HCT116 (cell line): ENCODE measurements around the gene LINGO3. TPM values are rescaled to one million over a fixed set of nuclear protein-coding genes. Genes with fewer than 3 reads are reported as not detected.

Experiments used
- ATAC-seq: fragments of 200-7000 bp; cut with Tn5 transposase; 2 replicates; pipeline ENCODE4 v1.9.1; 2020; ENCODE audit warnings: mild to moderate bottlenecking, moderate library complexity
- Bru-seq: library from RNA; stranded (reverse); fragments of 400-500 nt; gene quantifications from one replicate; lab custom pipeline; 2021; lab: Mats Ljungman, UMichigan
- BruChase-seq, 2 experiments: library from RNA; stranded (reverse); fragments of 400-500 nt; gene quantifications; one replicate each; lab custom pipeline; 2021; lab: Mats Ljungman, UMichigan
- BruUV-seq: library from RNA; stranded (reverse); fragments of 400-500 nt; replicated peaks from 2 replicates; lab custom pipeline; 2021; lab: Mats Ljungman, UMichigan
- CTCF ChIA-PET: fragments of 300-600 bp; sonication (Branson Sonifier 250); formaldehyde crosslinking; loops from one replicate; lab custom pipeline; 2021; ENCODE audit warnings: antibody characterized with exemption; lab: Charles Lee
- POLR2A ChIA-PET: fragments of 300-600, 350-600 bp; sonication (Branson Sonifier 250); formaldehyde crosslinking; loops from one replicate; lab custom pipeline; 2021; ENCODE audit warnings: antibody characterized with exemption; lab: Charles Lee
- RAD21 ChIA-PET, 2 experiments: fragments of 300-600 bp; sonication (Branson Sonifier 250); formaldehyde crosslinking; loops; one replicate each; lab custom pipeline; 2023; ENCODE audit warnings: low total read pairs in 2 of 2; ENCODE audit not compliant: uncharacterized antibody in 2 of 2, unreplicated experiment in 2 of 2, low non-redundant PET in 1 of 2; lab: Charles Lee
- DNase-seq: peaks from one replicate; pipeline ENCODE4 v3.0.0-alpha.2; 2010; ENCODE audit warnings: low read depth, low spot score
- H2AFZ ChIP-seq: fragments of 200-600 bp; shearing (Covaris generic), sonication (generic); 2 replicates; pipeline ENCODE4 v1.6.1; 2017; ENCODE audit warnings: low read depth, mixed run types, mixed read lengths, antibody characterized with exemption, low read length; ENCODE audit not compliant: poor library complexity, severe bottlenecking
- H3K27ac ChIP-seq: 2 replicates; pipeline ENCODE4 v1.5.1; 2012; ENCODE audit warnings: low read depth, low read length
- H3K27me3 ChIP-seq: fragments of 200-600 bp; sonication (generic); 2 replicates; pipeline ENCODE4 v1.6.1; 2016; ENCODE audit warnings: mixed run types, low read length, mixed read lengths; ENCODE audit not compliant: insufficient read depth
- H3K36me3 ChIP-seq, 2 experiments: fragments of 200-500 bp in 1 of 2; fragments of 200-600 bp in 1 of 2; sonication (Bioruptor generic) in 1 of 2; sonication (generic) in 1 of 2; 2 replicates each; pipeline versions ENCODE4 v1.5.1 to v1.6.1; 2014 to 2016; ENCODE audit warnings: low read length in 2 of 2, inconsistent platforms in 1 of 2, mixed read lengths in 1 of 2, mixed run types in 1 of 2; ENCODE audit not compliant: insufficient read depth in 2 of 2, control insufficient read depth in 1 of 2
- H3K4me1 ChIP-seq, 2 experiments: fragments of 200-600 bp in 1 of 2; sonication (generic) in 1 of 2; 2 replicates each; pipeline versions ENCODE4 v1.5.1 to v1.6.1; 2012 to 2017; ENCODE audit warnings: low read length in 2 of 2, inconsistent platforms in 1 of 2, mild to moderate bottlenecking in 1 of 2, mixed read lengths in 1 of 2, mixed run types in 1 of 2, moderate library complexity in 1 of 2; ENCODE audit not compliant: insufficient read depth in 2 of 2, control insufficient read depth in 1 of 2
- H3K4me2 ChIP-seq: fragments of 200-600 bp; sonication (generic); 2 replicates; pipeline ENCODE4 v1.6.1; 2017; ENCODE audit warnings: mixed run types, low read length, mixed read lengths
- H3K4me3 ChIP-seq, 2 experiments: fragments of 200-600 bp in 1 of 2; sonication (generic) in 1 of 2; replicated peaks in 1 of 2; 2 replicates each; pipeline ENCODE4 v1.5.1; 2011 to 2016; ENCODE audit warnings: low read length in 2 of 2, control low read depth in 1 of 2, low read depth in 1 of 2, mild to moderate bottlenecking in 1 of 2, mixed read lengths in 1 of 2, mixed run types in 1 of 2
- H3K79me2 ChIP-seq: fragments of 200-600 bp; sonication (generic); 2 replicates; pipeline ENCODE4 v1.6.1; 2017; ENCODE audit warnings: mild to moderate bottlenecking, mixed run types, low read length, moderate library complexity, mixed read lengths; ENCODE audit not compliant: insufficient read depth
- H3K9ac ChIP-seq: fragments of 200-600 bp; sonication (generic); 2 replicates; pipeline ENCODE4 v1.6.1; 2016; ENCODE audit warnings: low read length, mixed read lengths
- H3K9me2 ChIP-seq: fragments of 200-600 bp; sonication (generic), shearing (Covaris generic); 2 replicates; pipeline ENCODE4 v1.6.1; 2017; ENCODE audit warnings: mixed run types, mild to moderate bottlenecking, moderate library complexity; ENCODE audit not compliant: insufficient read depth
- H3K9me3 ChIP-seq, 2 experiments: fragments of 200-500 bp in 1 of 2; fragments of 200-600 bp in 1 of 2; sonication (Bioruptor generic) in 1 of 2; sonication (generic) in 1 of 2; 2 replicates each; pipeline ENCODE4 v1.6.1; 2014 to 2017; ENCODE audit warnings: low read length in 2 of 2, mixed read lengths in 2 of 2, inconsistent platforms in 1 of 2, low read depth in 1 of 2, mild to moderate bottlenecking in 1 of 2, mixed run types in 1 of 2, moderate library complexity in 1 of 2; ENCODE audit not compliant: control insufficient read depth in 1 of 2, insufficient read depth in 1 of 2
- H4K20me1 ChIP-seq: fragments of 200-600 bp; sonication (generic), shearing (Covaris generic); 2 replicates; pipeline ENCODE4 v1.6.1; 2017; ENCODE audit warnings: mixed run types, mild to moderate bottlenecking, moderate library complexity; ENCODE audit not compliant: insufficient read depth
- EGR1 ChIP-seq: IDR thresholded peaks from 2 replicates; pipeline ENCODE4 v1.6.1; 2012; ENCODE audit warnings: low read depth
- ELF1 ChIP-seq: IDR thresholded peaks from 2 replicates; pipeline ENCODE4 v1.6.1; 2012; ENCODE audit warnings: low read depth, borderline replicate concordance
- EZH2 ChIP-seq: fragments of 200-600 bp; sonication (generic); IDR thresholded peaks from 2 replicates; pipeline ENCODE4 v1.6.1; 2017; ENCODE audit warnings: antibody characterized with exemption, mixed run types
- FOSL1 ChIP-seq: IDR thresholded peaks from 2 replicates; pipeline ENCODE4 v1.6.1; 2012; ENCODE audit warnings: low read depth
- JUND ChIP-seq: IDR thresholded peaks from 2 replicates; pipeline ENCODE4 v1.6.1; 2012
- POLR2A ChIP-seq: IDR thresholded peaks from 2 replicates; pipeline ENCODE4 v1.7.0; 2011; ENCODE audit warnings: borderline replicate concordance; ENCODE audit not compliant: insufficient read depth, insufficient read length; ENCODE audit errors: extremely low read depth
- SP1 ChIP-seq: IDR thresholded peaks from 2 replicates; pipeline ENCODE4 v1.6.1; 2012; ENCODE audit warnings: low read depth
- SRF ChIP-seq: IDR thresholded peaks from 2 replicates; pipeline ENCODE4 v1.6.1; 2012; ENCODE audit warnings: low read depth
- TCF7L2 ChIP-seq: IDR thresholded peaks from 2 replicates; pipeline ENCODE4 v1.7.0; 2011; ENCODE audit warnings: borderline replicate concordance, inconsistent platforms; ENCODE audit not compliant: insufficient read depth, insufficient read length; ENCODE audit errors: extremely low read depth
- YY1 ChIP-seq: IDR thresholded peaks from 2 replicates; pipeline ENCODE4 v1.6.1; 2011; ENCODE audit warnings: low read length, low read depth, moderate library complexity, mild to moderate bottlenecking; ENCODE audit not compliant: insufficient replicate concordance; ENCODE audit errors: extremely low read depth
- ZFX ChIP-seq: fragments of 450-650 bp; IDR thresholded peaks from 2 replicates; pipeline ENCODE4 v1.6.1; 2017
- ZNF274 ChIP-seq: fragments of 200-500 bp; sonication (Bioruptor generic); IDR thresholded peaks from 2 replicates; pipeline ENCODE4 v1.6.1; 2014; ENCODE audit warnings: mild to moderate bottlenecking, low read depth, low read length, inconsistent platforms
- intact Hi-C: fragments of 100-400 bp; cut with micrococcal nuclease; formaldehyde crosslinking; loops from 2 replicates; pipeline ENCODE4 v1.10.0; 2022
- long read RNA-seq: library from polyadenylated mRNA; unstranded; transcript quantifications from one replicate; pipeline ENCODE4 v2.0.0, GENCODE V29; 2021; ENCODE audit not compliant: unreplicated experiment
- polyA plus RNA-seq: library from polyadenylated mRNA; unstranded; fragments of >200 nt; gene quantifications from 2 replicates; pipeline ENCODE4 v1.2.1, GENCODE V29; 2012; ENCODE audit warnings: missing spikeins
- total RNA-seq: library from RNA; stranded (reverse); gene quantifications from one replicate; pipeline ENCODE4 v1.2.1, GENCODE V29; 2021; ENCODE audit not compliant: unreplicated experiment
- TF ChIP-seq, protein P1 (sequence below): IDR thresholded peaks from 2 replicates; pipeline ENCODE4 v1.6.1; 2012; ENCODE audit warnings: low read depth
- TF ChIP-seq, protein P2 (sequence below): IDR thresholded peaks from 2 replicates; pipeline ENCODE4 v1.6.1; 2011; ENCODE audit warnings: mild to moderate bottlenecking, low read length, moderate library complexity; ENCODE audit not compliant: insufficient replicate concordance; ENCODE audit errors: extremely low read depth
- TF ChIP-seq, protein P3 (sequence below): IDR thresholded peaks from 2 replicates; pipeline ENCODE4 v1.6.1; 2012
- TF ChIP-seq, protein P4 (sequence below), 3 experiments: fragments of 200-600 bp in 1 of 3; sonication (generic) in 1 of 3; IDR thresholded peaks in 2 of 3; conservative IDR thresholded peaks in 1 of 3; 2 replicates each; pipeline ENCODE4 v1.5.1; 2012 to 2017; ENCODE audit warnings: low read depth in 2 of 3, low read length in 2 of 3, antibody characterized with exemption in 1 of 3, borderline replicate concordance in 1 of 3, control low read depth in 1 of 3, mild to moderate bottlenecking in 1 of 3, mixed read lengths in 1 of 3, mixed run types in 1 of 3, moderate library complexity in 1 of 3; ENCODE audit not compliant: insufficient read depth in 1 of 3
- TF ChIP-seq, protein P5 (sequence below): IDR thresholded peaks from 2 replicates; pipeline ENCODE4 v1.6.1; 2012

Gene LINGO3, protein sequence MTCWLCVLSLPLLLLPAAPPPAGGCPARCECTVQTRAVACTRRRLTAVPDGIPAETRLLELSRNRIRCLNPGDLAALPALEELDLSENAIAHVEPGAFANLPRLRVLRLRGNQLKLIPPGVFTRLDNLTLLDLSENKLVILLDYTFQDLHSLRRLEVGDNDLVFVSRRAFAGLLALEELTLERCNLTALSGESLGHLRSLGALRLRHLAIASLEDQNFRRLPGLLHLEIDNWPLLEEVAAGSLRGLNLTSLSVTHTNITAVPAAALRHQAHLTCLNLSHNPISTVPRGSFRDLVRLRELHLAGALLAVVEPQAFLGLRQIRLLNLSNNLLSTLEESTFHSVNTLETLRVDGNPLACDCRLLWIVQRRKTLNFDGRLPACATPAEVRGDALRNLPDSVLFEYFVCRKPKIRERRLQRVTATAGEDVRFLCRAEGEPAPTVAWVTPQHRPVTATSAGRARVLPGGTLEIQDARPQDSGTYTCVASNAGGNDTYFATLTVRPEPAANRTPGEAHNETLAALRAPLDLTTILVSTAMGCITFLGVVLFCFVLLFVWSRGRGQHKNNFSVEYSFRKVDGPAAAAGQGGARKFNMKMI
- total RNA-seq (not detected), Bru-seq, nascent RNA (not detected), BruChase-seq, experiment 1, labeled RNA remaining after a 6-hour chase (not detected), BruChase-seq, experiment 2, labeled RNA remaining after a 2-hour chase (not detected)
- polyA plus RNA-seq, result 0.05 and 0.09 TPM in 2 replicates
- long read RNA-seq, result 0 reads

DNA sequence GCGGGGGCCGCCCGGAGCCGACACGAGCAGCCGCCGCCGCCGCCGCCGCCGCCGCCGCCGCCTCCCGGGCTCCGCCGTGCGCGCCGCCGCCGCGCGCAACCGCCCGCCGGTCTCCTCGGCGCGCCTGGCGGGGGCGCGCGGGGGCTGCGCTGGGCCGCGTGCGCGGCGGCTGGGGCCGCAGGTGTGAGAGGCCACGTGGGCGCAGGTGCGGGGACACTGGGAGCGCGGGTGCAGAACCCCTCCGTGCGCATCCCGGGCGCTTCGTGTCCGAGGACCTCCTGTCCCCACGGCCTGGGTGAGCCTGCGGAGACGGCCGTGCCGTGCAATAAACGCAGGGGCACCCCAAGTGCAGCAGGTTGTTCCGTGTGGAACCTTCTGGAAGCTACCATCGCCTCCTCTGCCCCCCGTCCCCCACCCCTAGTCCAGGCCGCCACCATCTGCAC lies at the start of gene LINGO3:
LINGO3 (minus strand) TSS at position 41 of the 443 bp plus-strand sequence. CDS start 16,378 bp downstream, outside the sequence.
- ChIA-PET RAD21 (no interaction called here), CTCF (no interaction called here), POLR2A (no interaction called here)
- no peak within 1 kb of the TSS for H3K27ac ChIP-seq
- ATAC-seq (no peak), DNase-seq (no peak)
- peaks cover 7 to 12% of the 10 kb centered on the region in 2 experiments for H3K4me1 ChIP-seq
- BruUV-seq, result no TSS peak
- no peak within 1 kb of the TSS for H3K4me2 ChIP-seq
- H3K36me3 ChIP-seq, result no peaks in the 10 kb centered on the region
- no peaks in the 10 kb centered on the region for H3K27me3 ChIP-seq
- no peak within 1 kb of the TSS for H3K4me3 ChIP-seq
- H3K9me3 ChIP-seq, result no peaks in the 10 kb centered on the region
- no peaks in the 10 kb centered on the region for H3K9me2 ChIP-seq
- no peak within 1 kb of the TSS for H3K9ac ChIP-seq
- no peak within 1 kb of the TSS for H2AFZ ChIP-seq
- H3K79me2 ChIP-seq, result no peaks in the 10 kb centered on the region
- H4K20me1 ChIP-seq, result no peaks in the 10 kb centered on the region
- intact Hi-C loops, result no loop called here
- TF ChIP-seq, protein P1, sequence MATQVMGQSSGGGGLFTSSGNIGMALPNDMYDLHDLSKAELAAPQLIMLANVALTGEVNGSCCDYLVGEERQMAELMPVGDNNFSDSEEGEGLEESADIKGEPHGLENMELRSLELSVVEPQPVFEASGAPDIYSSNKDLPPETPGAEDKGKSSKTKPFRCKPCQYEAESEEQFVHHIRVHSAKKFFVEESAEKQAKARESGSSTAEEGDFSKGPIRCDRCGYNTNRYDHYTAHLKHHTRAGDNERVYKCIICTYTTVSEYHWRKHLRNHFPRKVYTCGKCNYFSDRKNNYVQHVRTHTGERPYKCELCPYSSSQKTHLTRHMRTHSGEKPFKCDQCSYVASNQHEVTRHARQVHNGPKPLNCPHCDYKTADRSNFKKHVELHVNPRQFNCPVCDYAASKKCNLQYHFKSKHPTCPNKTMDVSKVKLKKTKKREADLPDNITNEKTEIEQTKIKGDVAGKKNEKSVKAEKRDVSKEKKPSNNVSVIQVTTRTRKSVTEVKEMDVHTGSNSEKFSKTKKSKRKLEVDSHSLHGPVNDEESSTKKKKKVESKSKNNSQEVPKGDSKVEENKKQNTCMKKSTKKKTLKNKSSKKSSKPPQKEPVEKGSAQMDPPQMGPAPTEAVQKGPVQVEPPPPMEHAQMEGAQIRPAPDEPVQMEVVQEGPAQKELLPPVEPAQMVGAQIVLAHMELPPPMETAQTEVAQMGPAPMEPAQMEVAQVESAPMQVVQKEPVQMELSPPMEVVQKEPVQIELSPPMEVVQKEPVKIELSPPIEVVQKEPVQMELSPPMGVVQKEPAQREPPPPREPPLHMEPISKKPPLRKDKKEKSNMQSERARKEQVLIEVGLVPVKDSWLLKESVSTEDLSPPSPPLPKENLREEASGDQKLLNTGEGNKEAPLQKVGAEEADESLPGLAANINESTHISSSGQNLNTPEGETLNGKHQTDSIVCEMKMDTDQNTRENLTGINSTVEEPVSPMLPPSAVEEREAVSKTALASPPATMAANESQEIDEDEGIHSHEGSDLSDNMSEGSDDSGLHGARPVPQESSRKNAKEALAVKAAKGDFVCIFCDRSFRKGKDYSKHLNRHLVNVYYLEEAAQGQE, result no peak
- TF ChIP-seq EGR1 (no peak), POLR2A (no peak), JUND (no peak), FOSL1 (no peak), ZNF274 (no peak), EZH2 (no peak), SRF (no peak), SP1 (no peak), YY1 (no peak), ELF1 (no peak), TCF7L2 (no peak), ZFX (no peak)
- TF ChIP-seq, protein P2, sequence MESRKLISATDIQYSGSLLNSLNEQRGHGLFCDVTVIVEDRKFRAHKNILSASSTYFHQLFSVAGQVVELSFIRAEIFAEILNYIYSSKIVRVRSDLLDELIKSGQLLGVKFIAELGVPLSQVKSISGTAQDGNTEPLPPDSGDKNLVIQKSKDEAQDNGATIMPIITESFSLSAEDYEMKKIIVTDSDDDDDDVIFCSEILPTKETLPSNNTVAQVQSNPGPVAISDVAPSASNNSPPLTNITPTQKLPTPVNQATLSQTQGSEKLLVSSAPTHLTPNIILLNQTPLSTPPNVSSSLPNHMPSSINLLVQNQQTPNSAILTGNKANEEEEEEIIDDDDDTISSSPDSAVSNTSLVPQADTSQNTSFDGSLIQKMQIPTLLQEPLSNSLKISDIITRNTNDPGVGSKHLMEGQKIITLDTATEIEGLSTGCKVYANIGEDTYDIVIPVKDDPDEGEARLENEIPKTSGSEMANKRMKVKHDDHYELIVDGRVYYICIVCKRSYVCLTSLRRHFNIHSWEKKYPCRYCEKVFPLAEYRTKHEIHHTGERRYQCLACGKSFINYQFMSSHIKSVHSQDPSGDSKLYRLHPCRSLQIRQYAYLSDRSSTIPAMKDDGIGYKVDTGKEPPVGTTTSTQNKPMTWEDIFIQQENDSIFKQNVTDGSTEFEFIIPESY, result no peak
- TF ChIP-seq, protein P3, sequence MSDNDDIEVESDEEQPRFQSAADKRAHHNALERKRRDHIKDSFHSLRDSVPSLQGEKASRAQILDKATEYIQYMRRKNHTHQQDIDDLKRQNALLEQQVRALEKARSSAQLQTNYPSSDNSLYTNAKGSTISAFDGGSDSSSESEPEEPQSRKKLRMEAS, result no peak
- TF ChIP-seq, protein P4, sequence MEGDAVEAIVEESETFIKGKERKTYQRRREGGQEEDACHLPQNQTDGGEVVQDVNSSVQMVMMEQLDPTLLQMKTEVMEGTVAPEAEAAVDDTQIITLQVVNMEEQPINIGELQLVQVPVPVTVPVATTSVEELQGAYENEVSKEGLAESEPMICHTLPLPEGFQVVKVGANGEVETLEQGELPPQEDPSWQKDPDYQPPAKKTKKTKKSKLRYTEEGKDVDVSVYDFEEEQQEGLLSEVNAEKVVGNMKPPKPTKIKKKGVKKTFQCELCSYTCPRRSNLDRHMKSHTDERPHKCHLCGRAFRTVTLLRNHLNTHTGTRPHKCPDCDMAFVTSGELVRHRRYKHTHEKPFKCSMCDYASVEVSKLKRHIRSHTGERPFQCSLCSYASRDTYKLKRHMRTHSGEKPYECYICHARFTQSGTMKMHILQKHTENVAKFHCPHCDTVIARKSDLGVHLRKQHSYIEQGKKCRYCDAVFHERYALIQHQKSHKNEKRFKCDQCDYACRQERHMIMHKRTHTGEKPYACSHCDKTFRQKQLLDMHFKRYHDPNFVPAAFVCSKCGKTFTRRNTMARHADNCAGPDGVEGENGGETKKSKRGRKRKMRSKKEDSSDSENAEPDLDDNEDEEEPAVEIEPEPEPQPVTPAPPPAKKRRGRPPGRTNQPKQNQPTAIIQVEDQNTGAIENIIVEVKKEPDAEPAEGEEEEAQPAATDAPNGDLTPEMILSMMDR (IDR thresholded peaks at IDR 0.05 in 2 of 3, conservative IDR thresholded peaks at IDR 0.05 in 1 of 3; ENCODE audit: borderline replicate concordance in 1 of 3, insufficient read depth in 1 of 3, low read depth in 2 of 3, low read length in 2 of 3), result no peak
- TF ChIP-seq, protein P5, sequence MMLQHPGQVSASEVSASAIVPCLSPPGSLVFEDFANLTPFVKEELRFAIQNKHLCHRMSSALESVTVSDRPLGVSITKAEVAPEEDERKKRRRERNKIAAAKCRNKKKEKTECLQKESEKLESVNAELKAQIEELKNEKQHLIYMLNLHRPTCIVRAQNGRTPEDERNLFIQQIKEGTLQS, result no peak
